Measurements from ENCODE around the gene SULT1E1.

GRCh38 chr4:69832326-69833030, 27.5 kb downstream of the SULT1E1 start:
- no peak for TF ChIP-seq POLR2A (IDR thresholded peaks at IDR 0.05)
- no peak for TF ChIP-seq POLR2AphosphoS5 (IDR thresholded peaks at IDR 0.05)

Data from breast epithelium (tissue), 3 donors.